Neural progenitor cell (in vitro differentiated cells): ENCODE results near the gene AK8.

ENCODE experiments used
- CTCF ChIP-seq: fragments of 200-600 bp; sonication (generic); IDR thresholded peaks from 2 replicates; pipeline ENCODE4 v1.5.1; 2017; ENCODE audit warnings: antibody characterized with exemption, mild to moderate bottlenecking
- EZH2 ChIP-seq: fragments of 200-600 bp; sonication (generic); IDR thresholded peaks from 2 replicates; pipeline ENCODE4 v1.6.1; 2017; ENCODE audit warnings: antibody characterized with exemption, mild to moderate bottlenecking, moderate library complexity

DNA sequence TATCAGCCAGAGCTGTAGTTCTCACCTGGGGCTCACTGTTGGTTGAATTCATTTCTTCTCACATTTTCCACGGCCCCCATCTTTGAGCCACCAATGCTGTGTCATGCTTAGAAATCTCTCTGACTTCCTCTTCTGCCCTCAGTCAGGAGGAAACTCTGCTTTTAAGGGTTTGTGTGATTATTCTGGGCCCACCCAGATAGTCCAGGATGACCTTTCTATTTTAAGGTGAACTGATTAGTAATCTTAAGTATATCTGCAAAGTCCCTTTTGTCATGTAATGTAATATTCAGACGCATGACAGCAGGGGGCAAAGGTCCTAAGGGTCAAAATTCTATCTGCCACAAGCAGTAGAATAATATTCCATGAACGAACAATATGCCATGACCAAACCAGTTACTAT is 88.4 kb downstream of the AK8 start:
- TF ChIP-seq CTCF (no peak), EZH2 (no peak)
